ELR (cell line): ENCODE results near the gene SMIM10.
"Not testable (repeated sequence)": the region's sequence is repeated elsewhere in the genome, so short reads cannot be mapped to it uniquely, and the experiment has no call there.

Experiments
- DNase-seq: peaks from one replicate; pipeline ENCODE4 v3.0.0-alpha.2; 2015; ENCODE audit warnings: low read depth

SMIM10 gene

DNA sequence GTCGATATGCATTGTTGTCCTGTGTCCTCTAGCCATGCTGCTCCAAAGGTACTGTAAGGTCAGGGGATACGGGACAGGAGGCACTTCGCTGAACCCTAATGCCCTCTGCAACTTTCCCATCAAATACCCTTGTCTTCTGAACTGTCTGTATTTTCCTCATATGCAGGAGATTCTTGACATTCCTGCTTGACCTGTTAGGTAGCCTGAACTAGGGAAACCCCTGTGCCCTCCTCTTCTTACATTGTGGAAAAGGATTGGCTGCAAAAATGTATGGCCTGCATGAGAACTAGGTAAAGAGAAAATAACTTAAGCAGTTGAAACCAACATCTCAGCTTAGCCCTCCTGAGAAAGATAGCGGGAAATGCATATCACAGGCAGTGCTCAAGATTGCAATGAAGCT is 20.1 kb downstream of the SMIM10 start:
- no peak for DNase-seq

DNA sequence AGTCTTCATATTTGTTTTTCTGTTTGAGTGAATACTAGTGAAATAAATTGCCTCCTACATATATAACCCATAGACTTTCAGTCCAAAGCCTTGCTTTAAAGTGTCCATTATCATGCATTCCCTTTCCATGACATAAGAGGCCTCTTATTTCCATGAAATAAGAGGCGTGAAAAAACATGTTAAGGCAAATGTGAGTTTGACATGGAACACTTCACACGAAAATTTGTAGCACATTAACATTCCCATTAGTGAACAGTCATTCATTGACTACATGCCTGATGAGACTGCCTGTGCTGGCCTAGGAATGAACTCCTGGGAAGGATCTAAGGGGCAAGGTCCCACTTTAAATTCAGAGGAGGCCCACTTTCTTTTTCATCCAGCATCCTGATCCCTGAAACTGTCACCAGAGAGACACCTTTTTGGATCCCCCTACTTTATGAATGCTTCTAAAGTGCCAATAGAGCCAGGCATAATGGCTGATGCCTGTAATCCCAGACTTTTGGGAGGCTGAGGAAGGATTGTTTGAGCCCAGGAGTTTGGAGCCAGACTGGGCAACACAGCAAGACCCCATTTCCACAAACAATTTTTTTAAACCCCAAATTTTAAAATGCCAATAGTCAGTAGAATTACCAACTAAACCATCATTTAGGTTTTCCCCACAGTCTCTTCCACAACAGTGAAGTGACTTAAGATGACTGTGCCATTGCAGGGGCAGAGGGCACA is 24.9 kb downstream of the SMIM10 start:
- DNase-seq, result no peak

DNA sequence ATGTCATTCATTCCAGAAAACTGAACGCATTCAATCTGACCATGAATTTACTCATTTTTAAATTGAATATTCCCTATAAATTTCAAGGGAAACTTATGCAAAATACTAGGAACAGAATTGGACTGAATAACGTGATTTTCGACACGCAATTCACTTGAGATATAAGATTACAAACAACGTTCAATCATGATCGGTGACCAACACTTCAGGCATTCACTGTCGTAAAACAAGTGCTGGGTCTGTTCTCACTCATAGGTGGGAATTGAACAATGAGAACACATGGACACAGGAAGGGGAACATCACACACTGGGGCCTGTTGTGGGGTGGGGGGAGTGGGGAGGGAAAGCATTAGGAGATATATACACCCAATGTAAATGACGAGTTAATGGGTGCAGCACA is 29.1 kb downstream of the SMIM10 start:
- not testable (repeated sequence) for DNase-seq

DNA sequence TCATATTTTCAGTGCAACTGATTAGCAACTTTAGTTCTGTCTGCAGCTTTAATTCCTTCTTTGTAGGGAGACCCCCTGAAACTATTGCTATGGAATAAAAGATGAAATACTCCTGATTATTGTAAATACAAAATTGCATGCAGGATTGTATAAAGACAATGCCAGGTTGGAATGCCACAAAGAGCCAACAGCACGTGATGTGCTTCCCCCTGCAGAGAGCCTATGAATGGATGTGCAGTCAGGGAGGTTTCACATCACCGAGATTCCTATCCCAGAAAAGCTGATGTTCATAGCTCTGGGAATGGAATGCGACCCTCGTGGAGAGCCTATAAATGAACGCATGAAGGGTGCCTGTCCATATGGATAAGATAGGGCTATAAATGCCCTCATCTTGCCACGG is 33.0 kb downstream of the SMIM10 start:
- DNase-seq, result not testable (repeated sequence)

DNA sequence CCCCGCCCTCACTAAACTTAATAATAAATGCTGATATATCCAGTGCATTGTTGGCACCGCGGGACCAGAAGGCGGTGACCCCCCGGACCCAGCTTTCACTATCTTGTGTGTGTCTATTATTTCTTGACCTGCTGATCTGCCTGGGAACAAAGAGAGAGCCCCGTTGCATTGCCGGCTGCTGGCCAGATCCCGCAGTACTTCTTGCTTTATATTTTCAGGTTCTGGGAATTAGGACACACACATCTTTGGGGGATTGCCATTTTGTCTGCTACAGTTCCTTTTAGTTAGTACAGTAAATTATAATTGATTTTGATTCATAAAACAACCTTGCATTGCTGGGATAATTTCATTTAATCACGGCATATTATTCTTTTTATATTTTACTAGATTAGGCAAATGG is 33.7 kb downstream of the SMIM10 start:
- DNase-seq, result no peak

DNA sequence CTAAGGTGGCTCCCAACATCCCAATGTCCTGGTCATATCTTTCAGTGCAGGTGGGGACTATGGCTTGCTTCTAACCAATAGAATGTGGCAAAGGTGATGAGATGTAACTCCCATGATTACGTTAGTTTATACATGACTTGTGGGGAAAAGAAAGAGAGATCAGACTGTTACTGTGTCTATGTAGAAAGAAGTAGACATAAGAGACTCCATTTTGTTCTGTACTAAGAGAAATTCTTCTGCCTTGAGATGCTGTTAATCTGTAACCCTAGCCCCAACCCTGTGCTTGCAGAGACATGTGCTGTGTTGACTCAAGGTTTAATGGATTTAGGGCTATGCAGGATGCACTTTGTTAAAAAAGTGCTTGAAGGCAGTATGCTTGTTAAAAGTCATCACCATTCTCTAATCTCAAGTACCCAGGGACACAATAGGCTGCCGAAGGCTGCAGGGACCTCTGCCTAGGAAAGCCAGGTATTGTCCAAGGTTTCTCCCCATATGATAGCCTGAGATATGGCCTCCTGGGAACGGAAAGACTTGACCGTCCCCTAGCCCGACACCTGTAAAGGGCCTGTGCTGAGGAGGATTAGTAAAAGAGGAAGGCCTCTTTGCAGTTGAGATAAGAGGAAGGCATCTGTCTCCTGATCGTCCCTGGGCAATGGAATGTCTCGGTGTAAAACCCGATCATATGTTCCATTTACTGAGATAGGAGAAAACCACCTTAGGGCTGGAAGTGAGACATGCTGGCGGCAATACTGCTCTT is 39.6 kb downstream of the SMIM10 start:
- not testable (repeated sequence) for DNase-seq

DNA sequence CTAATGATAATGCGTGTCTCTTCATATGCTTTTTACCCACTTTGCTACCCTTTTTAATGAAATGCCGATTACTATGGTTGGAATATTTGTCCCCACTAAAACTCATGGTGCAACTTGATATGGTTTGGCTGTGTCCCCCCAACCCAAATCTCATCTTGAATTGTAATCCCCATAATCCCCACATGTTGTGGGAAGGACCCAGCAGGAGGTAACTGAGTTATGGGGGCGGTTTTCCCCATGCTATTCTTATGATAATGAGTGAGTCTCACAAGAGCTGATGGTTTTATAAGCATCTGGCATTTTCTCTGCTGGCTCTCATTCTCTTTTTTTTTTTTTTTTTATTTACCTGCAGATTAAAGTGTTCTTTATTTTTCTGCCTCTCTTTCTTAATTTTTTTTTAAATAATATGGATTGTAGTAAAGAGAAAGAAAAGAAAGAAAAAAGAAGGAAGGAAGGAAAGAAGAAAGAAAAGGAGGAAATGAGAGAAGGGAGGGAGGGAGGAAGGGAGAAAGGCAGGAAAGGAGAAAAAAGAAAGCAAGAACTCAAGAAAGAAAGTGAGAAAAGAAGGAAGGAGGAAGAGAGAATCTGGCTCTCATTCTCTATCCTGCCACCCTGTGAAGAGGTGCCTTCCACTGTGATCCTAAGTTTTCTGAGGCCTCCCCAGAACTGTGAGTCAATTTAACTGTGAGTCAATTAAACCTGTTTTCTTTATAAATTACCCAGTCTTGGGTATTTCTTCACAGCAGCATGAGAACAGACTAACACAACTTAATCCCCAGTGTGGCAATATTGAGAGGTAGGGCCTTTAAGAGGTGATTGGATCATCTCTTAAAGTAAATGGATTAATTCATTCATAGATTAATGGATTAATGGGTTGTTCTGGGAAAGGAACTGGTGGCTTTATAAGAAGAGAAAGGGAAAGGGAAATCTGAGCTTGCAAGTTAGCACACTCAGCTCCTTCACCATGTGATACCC is 50.6 kb downstream of the SMIM10 start:
- not testable (repeated sequence) for DNase-seq
